ENCODE data around the gene SLC8A1. TPM values are rescaled to one million over a fixed set of nuclear protein-coding genes. Genes with fewer than 3 reads are reported as not detected.

Gene SLC8A1
- total and polyA plus RNA-seq, 10 of the 15 experiments (the other 5 are each of a cell fraction or from before 2014, with no cell fraction given): under 0.01 to 1.2 (median 0.01) TPM; not detected in 3

DNA sequence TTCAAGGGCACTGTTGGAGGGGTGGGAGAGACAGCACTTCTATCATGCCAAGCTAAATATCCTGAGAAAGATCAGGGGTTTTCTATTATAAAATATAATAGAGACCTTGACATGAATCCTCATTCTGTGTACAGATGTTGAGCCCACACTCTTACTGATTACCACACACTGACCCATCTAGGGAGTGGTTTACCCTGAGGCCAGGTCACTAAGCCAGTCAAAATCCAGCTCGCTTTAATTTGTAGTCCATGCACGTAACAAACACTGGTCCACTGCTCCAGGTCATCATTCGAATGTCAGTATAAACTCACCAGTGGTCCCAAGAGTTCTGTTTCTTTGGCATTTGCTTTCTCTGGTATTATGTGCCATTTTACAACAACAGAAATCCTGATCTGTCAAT lies 96.4 kb downstream of the SLC8A1 start:
- 13% methylated on average over 3 of the region's 3 CpGs for WGBS (ENCODE audit: insufficient coverage, insufficient replicate concordance, low lambda C conversion rate, missing lambda C conversion rate)
- H4K20me1 ChIP-seq (ENCODE audit: control insufficient read depth, insufficient read depth): no peaks in the 10 kb centered on the region
- H3K27ac ChIP-seq (ENCODE audit: control insufficient read depth, insufficient read depth): no peak overlapping the region
- intact Hi-C loops (cut with micrococcal nuclease; ENCODE audit: unreplicated experiment): no loop called here
- SMC1A ChIA-PET (ENCODE audit: uncharacterized antibody, unreplicated experiment): no interaction called here
- no peak overlapping the region for H3K4me2 ChIP-seq (ENCODE audit: control insufficient read depth, insufficient read depth)
- H2AFZ ChIP-seq (ENCODE audit: control insufficient read depth, low read depth, low read length): no peak overlapping the region
- H3K9ac ChIP-seq (ENCODE audit: control insufficient read depth, insufficient read depth, low read length): no peak overlapping the region
- BruUV-seq (replicated peaks): no TSS peak
- no peak for ATAC-seq
- H3K79me2 ChIP-seq (ENCODE audit: control insufficient read depth, insufficient read depth, low read length): no peaks in the 10 kb centered on the region
- FAIRE-seq: no peak
- no peak for TF ChIP-seq ZBED1 (IDR thresholded peaks at IDR 0.05; ENCODE audit: borderline replicate concordance)
- TF ChIP-seq, protein P1, sequence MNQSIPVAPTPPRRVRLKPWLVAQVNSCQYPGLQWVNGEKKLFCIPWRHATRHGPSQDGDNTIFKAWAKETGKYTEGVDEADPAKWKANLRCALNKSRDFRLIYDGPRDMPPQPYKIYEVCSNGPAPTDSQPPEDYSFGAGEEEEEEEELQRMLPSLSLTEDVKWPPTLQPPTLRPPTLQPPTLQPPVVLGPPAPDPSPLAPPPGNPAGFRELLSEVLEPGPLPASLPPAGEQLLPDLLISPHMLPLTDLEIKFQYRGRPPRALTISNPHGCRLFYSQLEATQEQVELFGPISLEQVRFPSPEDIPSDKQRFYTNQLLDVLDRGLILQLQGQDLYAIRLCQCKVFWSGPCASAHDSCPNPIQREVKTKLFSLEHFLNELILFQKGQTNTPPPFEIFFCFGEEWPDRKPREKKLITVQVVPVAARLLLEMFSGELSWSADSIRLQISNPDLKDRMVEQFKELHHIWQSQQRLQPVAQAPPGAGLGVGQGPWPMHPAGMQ (IDR thresholded peaks at IDR 0.05; ENCODE audit: borderline replicate concordance): no peak
- TF ChIP-seq BRCA1 (IDR thresholded peaks at IDR 0.05; ENCODE audit: low read depth, low read length): no peak
- no peak for TF ChIP-seq TCF3 (IDR thresholded peaks at IDR 0.05; ENCODE audit: borderline replicate concordance, insufficient read depth, low read depth, low read length)
- TF ChIP-seq POLR2AphosphoS2 (IDR thresholded peaks at IDR 0.05; ENCODE audit: low read depth, low read length): no peak
- TF ChIP-seq ETV6 (conservative IDR thresholded peaks at IDR 0.05 in 1 of 2, IDR thresholded peaks at IDR 0.05 in 1 of 2; ENCODE audit: borderline replicate concordance in 1 of 2, low read depth in 1 of 2): no peak
- no peak for TF ChIP-seq MYC (IDR thresholded peaks at IDR 0.05; ENCODE audit: insufficient read depth, insufficient read length, insufficient replicate concordance, low read length, severe bottlenecking)
- no peak for TF ChIP-seq JUNB (IDR thresholded peaks at IDR 0.05)
- no peak for TF ChIP-seq CEBPB (IDR thresholded peaks at IDR 0.05; ENCODE audit: borderline replicate concordance in 1 of 2, low read depth in 2 of 2, low read length in 2 of 2)
- in situ Hi-C loops (cut with MboI): no loop called here
- H3K4me3 ChIP-seq: no peak overlapping the region
- RAD21 ChIA-PET (ENCODE audit: unreplicated experiment): no interaction called here
- no peaks in the 10 kb centered on the region for H3K36me3 ChIP-seq (ENCODE audit: control insufficient read depth in 2 of 2, insufficient read depth in 2 of 2, low read length in 1 of 2)
- CTCF ChIA-PET: no interaction called here
- POLR2A ChIA-PET: interaction anchor here (0.6 kb wide), 1 partner anchor 9 kb away, joined by 3 read pairs; no protein-coding TSS in a partner anchor
- H3K4me1 ChIP-seq (ENCODE audit: control insufficient read depth, insufficient read depth, low read length): no peaks in the 10 kb centered on the region
- H3K9me3 ChIP-seq (replicated peaks; ENCODE audit: control insufficient read depth, insufficient read depth, low read length): no peaks in the 10 kb centered on the region
- no peak for DNase-seq (ENCODE audit: low read depth, low spot score)
- H3K27me3 ChIP-seq (replicated peaks in 1 of 2; ENCODE audit: control insufficient read depth in 2 of 2, insufficient read depth in 2 of 2, low read length in 1 of 2): no peaks in the 10 kb centered on the region

Measured in GM12878 (cell line).